HEK293T (cell line): ENCODE results near the gene SP100.

Source experiments
- ARNT ChIP-seq: fragments of 450-650 bp; IDR thresholded peaks from 2 replicates; pipeline ENCODE4 v1.6.1; 2017; ENCODE audit warnings: mild to moderate bottlenecking
- BHLHE40 ChIP-seq: fragments of 450-650 bp; IDR thresholded peaks from 2 replicates; pipeline ENCODE4 v1.6.1; 2016; ENCODE audit warnings: mild to moderate bottlenecking, moderate library complexity, borderline replicate concordance
- CTBP1 ChIP-seq: fragments of 450-650 bp; IDR thresholded peaks from 2 replicates; pipeline ENCODE4 v1.6.1; 2016; ENCODE audit warnings: borderline replicate concordance
- FOXA1 ChIP-seq: fragments of 450-650 bp; IDR thresholded peaks from 2 replicates; pipeline ENCODE4 v1.6.1; 2016; ENCODE audit warnings: mild to moderate bottlenecking
- FOXM1 ChIP-seq: fragments of 450-650 bp; IDR thresholded peaks from 2 replicates; pipeline ENCODE4 v1.6.1; 2017; ENCODE audit warnings: mild to moderate bottlenecking, borderline replicate concordance
- HDGF ChIP-seq: fragments of 450-650 bp; IDR thresholded peaks from 2 replicates; pipeline ENCODE4 v1.6.1; 2017; ENCODE audit warnings: antibody characterized with exemption, borderline replicate concordance
- LEF1 ChIP-seq: fragments of 450-650 bp; IDR thresholded peaks from 2 replicates; pipeline ENCODE4 v1.6.1; 2017; ENCODE audit warnings: mild to moderate bottlenecking, borderline replicate concordance
- NFRKB ChIP-seq: fragments of 450-650 bp; IDR thresholded peaks from 2 replicates; pipeline ENCODE4 v1.6.1; 2016; ENCODE audit warnings: mild to moderate bottlenecking, moderate library complexity
- PKNOX1 ChIP-seq: fragments of 450-650 bp; IDR thresholded peaks from 2 replicates; pipeline ENCODE4 v1.6.1; 2016
- SP1 ChIP-seq: fragments of 450-650 bp; IDR thresholded peaks from 2 replicates; pipeline ENCODE4 v1.6.1; 2017
- SUZ12 ChIP-seq: fragments of 450-650 bp; IDR thresholded peaks from 2 replicates; pipeline ENCODE4 v1.6.1; 2016; ENCODE audit warnings: mild to moderate bottlenecking
- TARDBP ChIP-seq: fragments of 450-650 bp; IDR thresholded peaks from 2 replicates; pipeline ENCODE4 v1.6.1; 2016
- ZNF384 ChIP-seq: fragments of 450-650 bp; IDR thresholded peaks from 2 replicates; pipeline ENCODE4 v1.6.1; 2016

DNA sequence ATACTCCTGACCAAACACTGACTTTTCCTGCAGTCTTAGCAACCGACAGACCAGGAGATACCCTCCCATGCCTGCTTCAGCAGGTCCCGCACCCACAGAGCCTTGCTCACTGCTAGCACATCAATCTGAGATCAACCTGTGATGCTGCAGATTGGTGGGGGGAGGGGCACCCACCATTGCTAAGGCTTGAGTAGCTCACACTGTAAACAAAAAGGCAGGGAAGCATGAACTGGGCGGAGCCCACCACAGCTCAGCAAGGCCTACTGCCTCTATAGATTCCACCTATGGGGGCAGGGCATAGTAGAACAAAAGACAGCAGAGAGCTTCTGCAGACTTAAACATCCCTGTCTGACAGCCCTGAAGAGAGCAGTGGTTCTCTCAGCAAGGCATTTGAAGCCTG, 109.7 kb downstream of the SP100 start:
- no peak for TF ChIP-seq SUZ12
- TF ChIP-seq NFRKB, result no peak
- TF ChIP-seq CTBP1, result no peak
- TF ChIP-seq PKNOX1, result no peak
- TF ChIP-seq BHLHE40, result no peak
- TF ChIP-seq HDGF, result no peak
- TF ChIP-seq SP1, result no peak
- no peak for TF ChIP-seq ZNF384
- TF ChIP-seq ARNT, result no peak
- TF ChIP-seq LEF1, result no peak
- TF ChIP-seq FOXA1, result no peak
- no peak for TF ChIP-seq FOXM1
- no peak for TF ChIP-seq TARDBP
